Measurements from ENCODE around the gene LRRC66. TPM values are rescaled to one million over a fixed set of nuclear protein-coding genes. Genes with fewer than 3 reads are reported as not detected.

Gene LRRC66
- total and polyA plus RNA-seq, 2 of the 8 experiments (the other 6 are each of a cell fraction or from before 2014, with no cell fraction given) = 0.05 to 0.11 TPM

- TF ChIP-seq CTCF (IDR thresholded peaks at IDR 0.05; ENCODE audit: control extremely low read depth in 1 of 3, insufficient read depth in 1 of 3, low read depth in 1 of 3, low read length in 3 of 3) = no peak
- TF ChIP-seq SIN3A (conservative IDR thresholded peaks at IDR 0.05 in 1 of 2, IDR thresholded peaks at IDR 0.05 in 1 of 2; ENCODE audit: low read depth in 1 of 2, low read length in 2 of 2) = no peak
- no peak for TF ChIP-seq SIX5 (IDR thresholded peaks at IDR 0.05; ENCODE audit: low read depth, low read length)
- TF ChIP-seq RFX5 (IDR thresholded peaks at IDR 0.05; ENCODE audit: borderline replicate concordance, low read depth, low read length) = no peak
- TF ChIP-seq NANOG (IDR thresholded peaks at IDR 0.05; ENCODE audit: insufficient read depth, low read depth, low read length, poor library complexity, severe bottlenecking) = no peak
Measured at GRCh38 chr4:52036886-52037530, 16.8 kb upstream of the LRRC66 start (continued).
